ENCODE results near the gene FAM222B. TPM values are rescaled to one million over a fixed set of nuclear protein-coding genes. Genes with fewer than 3 reads are reported as not detected.

The FAM222B gene
- polyA plus RNA-seq, 2 of the 4 experiments (the other 2 are of a cell fraction) = 10.7 to 15.6 TPM

DNA sequence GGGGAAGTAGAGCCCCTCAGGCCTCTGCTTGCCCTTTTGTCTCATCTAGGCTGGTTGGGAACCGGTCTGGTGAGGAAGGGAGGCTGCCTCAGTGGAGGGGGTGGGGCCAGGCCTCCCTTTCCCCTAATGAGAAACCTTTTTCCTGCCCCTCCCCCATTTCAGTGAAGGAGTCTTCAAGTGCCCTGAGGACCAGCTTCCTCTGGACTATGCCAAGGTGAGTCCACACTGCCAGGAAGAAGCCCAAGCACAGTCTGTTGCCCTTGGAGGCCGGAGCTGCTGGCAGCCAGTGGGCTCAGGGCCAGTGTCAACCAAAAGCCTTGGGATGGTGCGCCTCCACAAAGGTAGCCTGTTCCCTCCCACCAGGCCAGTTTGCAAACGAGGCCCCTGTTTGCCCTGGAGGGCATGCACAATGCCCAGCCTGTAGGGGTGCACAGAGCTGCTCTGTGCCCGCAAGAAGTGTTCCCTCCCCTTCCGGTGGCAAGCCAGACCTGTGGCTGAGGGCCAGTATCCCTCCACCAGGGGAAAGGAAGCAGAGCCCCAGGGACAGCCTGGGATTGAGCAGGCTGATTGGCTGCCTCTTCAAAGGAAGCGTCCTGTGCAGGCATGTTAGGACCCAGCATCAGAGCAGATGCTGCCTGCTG is 95.4 kb downstream of the FAM222B start:
- TF ChIP-seq HOXA7 (CRISPR knock-in tag; IDR thresholded peaks at IDR 0.05) (0 out of 2 replicates have a peak, but pooled peaks have one; percentile 16), KDM1A (IDR thresholded peaks at IDR 0.05; ENCODE audit: low read depth) (no peak), FOSB (CRISPR knock-in tag; IDR thresholded peaks at IDR 0.05) (0 out of 2 replicates have a peak, but pooled peaks have one; percentile 63), ZNF302 (CRISPR knock-in tag; IDR thresholded peaks at IDR 0.05) (no peak), KDM5A (IDR thresholded peaks at IDR 0.05) (no peak), ZSCAN20 (CRISPR knock-in tag; IDR thresholded peaks at IDR 0.05) (no peak)
- TF ChIP-seq, protein P1, sequence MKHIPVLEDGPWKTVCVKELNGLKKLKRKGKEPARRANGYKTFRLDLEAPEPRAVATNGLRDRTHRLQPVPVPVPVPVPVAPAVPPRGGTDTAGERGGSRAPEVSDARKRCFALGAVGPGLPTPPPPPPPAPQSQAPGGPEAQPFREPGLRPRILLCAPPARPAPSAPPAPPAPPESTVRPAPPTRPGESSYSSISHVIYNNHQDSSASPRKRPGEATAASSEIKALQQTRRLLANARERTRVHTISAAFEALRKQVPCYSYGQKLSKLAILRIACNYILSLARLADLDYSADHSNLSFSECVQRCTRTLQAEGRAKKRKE (CRISPR knock-in tag; IDR thresholded peaks at IDR 0.05; ENCODE audit: low read depth) = no peak
- TF ChIP-seq, protein P2, sequence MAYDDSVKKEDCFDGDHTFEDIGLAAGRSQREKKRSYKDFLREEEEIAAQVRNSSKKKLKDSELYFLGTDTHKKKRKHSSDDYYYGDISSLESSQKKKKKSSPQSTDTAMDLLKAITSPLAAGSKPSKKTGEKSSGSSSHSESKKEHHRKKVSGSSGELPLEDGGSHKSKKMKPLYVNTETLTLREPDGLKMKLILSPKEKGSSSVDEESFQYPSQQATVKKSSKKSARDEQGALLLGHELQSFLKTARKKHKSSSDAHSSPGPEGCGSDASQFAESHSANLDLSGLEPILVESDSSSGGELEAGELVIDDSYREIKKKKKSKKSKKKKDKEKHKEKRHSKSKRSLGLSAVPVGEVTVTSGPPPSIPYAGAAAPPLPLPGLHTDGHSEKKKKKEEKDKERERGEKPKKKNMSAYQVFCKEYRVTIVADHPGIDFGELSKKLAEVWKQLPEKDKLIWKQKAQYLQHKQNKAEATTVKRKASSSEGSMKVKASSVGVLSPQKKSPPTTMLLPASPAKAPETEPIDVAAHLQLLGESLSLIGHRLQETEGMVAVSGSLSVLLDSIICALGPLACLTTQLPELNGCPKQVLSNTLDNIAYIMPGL (CRISPR knock-in tag; IDR thresholded peaks at IDR 0.05; ENCODE audit: borderline replicate concordance) = no peak
- peak overlapping the region; percentile 93 for H3K4me3 ChIP-seq
- no peak for ATAC-seq
- FAIRE-seq = no peak
- WGBS (ENCODE audit: missing lambda C conversion rate) = 77% methylated on average over 6 of the region's 7 CpGs
- ChIA-PET POLR2A (interaction anchor here (0.9 to 12.2 kb wide), 2 partner anchors 20 to 27 kb away, joined by 5 to 369 read pairs; partner anchors contain the start of genes NEK8, RPL23A and TLCD1), CTCF (interaction anchor here (0.6 to 22.6 kb wide), 8 partner anchors 10 to 1608 kb away, joined by 3 to 977 read pairs (median 6); partner anchors contain the start of genes DHRS13, FLOT2, NEK8 and RPL23A)
- no peaks in the 10 kb centered on the region for H3K9me3 ChIP-seq
- peaks cover 59% of the 10 kb centered on the region for H3K4me1 ChIP-seq
- no peak for DNase-seq (ENCODE audit: low read depth in 1 of 2, low spot score in 1 of 2)
- H3K27ac ChIP-seq = peak overlapping the region; percentile 98 to 99
- peak overlapping the region; percentile 96 for H3K4me2 ChIP-seq

- H3K4me1 ChIP-seq = peaks cover 64% of the 10 kb centered on the region
- WGBS (ENCODE audit: missing lambda C conversion rate) = 17% methylated on average over 5 of the region's 5 CpGs
- peak overlapping the region; percentile 98 to 99 for H3K27ac ChIP-seq
- ATAC-seq (peak in 1 of 2 experiments; percentile 0; a peak in 1 of 6 replicates), FAIRE-seq (no peak), DNase-seq (ENCODE audit: low read depth in 1 of 2, low spot score in 1 of 2) (peak in 1 of 2 experiments; percentile 76)
- peak overlapping the region; percentile 96 for H3K4me2 ChIP-seq
- ChIA-PET CTCF (interaction anchor here (1.1 to 22.6 kb wide), 7 partner anchors 10 to 207 kb away, joined by 3 to 977 read pairs (median 6); partner anchors contain the start of genes DHRS13, FLOT2, NEK8 and RPL23A), POLR2A (interaction anchor here (0.9 to 12.2 kb wide), 2 partner anchors 20 to 27 kb away, joined by 5 to 369 read pairs; partner anchors contain the start of genes NEK8, RPL23A and TLCD1)
- TF ChIP-seq KDM1A (IDR thresholded peaks at IDR 0.05; ENCODE audit: low read depth) = 0 out of 2 replicates have a peak, but pooled peaks have one; percentile 12
- peak; percentile 50; the same call in 1 of the 2 replicates for TF ChIP-seq MAX (IDR thresholded peaks at IDR 0.05)
- TF ChIP-seq GATA3 (IDR thresholded peaks at IDR 0.05; ENCODE audit: borderline replicate concordance) = 0 out of 2 replicates have a peak, but pooled peaks have one; percentile 6
- TF ChIP-seq CEBPB (IDR thresholded peaks at IDR 0.05) = no peak
- peak; percentile 20; the same call in 1 of the 2 replicates for TF ChIP-seq E2F6 (IDR thresholded peaks at IDR 0.05; ENCODE audit: borderline replicate concordance, low read depth)
- TF ChIP-seq NFE2L2 (conservative IDR thresholded peaks at IDR 0.05; ENCODE audit: low read length) = no peak
- no peak for TF ChIP-seq RFX5 (IDR thresholded peaks at IDR 0.05)
- TF ChIP-seq, protein P3, sequence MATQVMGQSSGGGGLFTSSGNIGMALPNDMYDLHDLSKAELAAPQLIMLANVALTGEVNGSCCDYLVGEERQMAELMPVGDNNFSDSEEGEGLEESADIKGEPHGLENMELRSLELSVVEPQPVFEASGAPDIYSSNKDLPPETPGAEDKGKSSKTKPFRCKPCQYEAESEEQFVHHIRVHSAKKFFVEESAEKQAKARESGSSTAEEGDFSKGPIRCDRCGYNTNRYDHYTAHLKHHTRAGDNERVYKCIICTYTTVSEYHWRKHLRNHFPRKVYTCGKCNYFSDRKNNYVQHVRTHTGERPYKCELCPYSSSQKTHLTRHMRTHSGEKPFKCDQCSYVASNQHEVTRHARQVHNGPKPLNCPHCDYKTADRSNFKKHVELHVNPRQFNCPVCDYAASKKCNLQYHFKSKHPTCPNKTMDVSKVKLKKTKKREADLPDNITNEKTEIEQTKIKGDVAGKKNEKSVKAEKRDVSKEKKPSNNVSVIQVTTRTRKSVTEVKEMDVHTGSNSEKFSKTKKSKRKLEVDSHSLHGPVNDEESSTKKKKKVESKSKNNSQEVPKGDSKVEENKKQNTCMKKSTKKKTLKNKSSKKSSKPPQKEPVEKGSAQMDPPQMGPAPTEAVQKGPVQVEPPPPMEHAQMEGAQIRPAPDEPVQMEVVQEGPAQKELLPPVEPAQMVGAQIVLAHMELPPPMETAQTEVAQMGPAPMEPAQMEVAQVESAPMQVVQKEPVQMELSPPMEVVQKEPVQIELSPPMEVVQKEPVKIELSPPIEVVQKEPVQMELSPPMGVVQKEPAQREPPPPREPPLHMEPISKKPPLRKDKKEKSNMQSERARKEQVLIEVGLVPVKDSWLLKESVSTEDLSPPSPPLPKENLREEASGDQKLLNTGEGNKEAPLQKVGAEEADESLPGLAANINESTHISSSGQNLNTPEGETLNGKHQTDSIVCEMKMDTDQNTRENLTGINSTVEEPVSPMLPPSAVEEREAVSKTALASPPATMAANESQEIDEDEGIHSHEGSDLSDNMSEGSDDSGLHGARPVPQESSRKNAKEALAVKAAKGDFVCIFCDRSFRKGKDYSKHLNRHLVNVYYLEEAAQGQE (IDR thresholded peaks at IDR 0.05) = 0 out of 2 replicates have a peak, but pooled peaks have one; percentile 12
- H3K9me3 ChIP-seq = no peaks in the 10 kb centered on the region
- peak overlapping the region; percentile 93 for H3K4me3 ChIP-seq
Observed at GRCh38 chr17:28746611-28747050, 96.0 kb downstream of the FAM222B start.

Data from A549 (cell line).